Spinal cord (tissue), 10 donors: ENCODE data around the gene TEAD1. TPM values are rescaled to one million over a fixed set of nuclear protein-coding genes. Genes with fewer than 3 reads are reported as not detected.

ENCODE experiments used
- DNase-seq, 6 donors: peaks; one replicate each; pipeline versions ENCODE4 v3.0.0 to v3.0.0-alpha.2; 2013 to 2015; ENCODE audit warnings: low spot score in 6 of 6, low read depth in 4 of 6
- H3K27ac ChIP-seq: one replicate; pipeline ENCODE4 v1.5.1; 2013; ENCODE audit warnings: low read depth, low read length, control low read depth
- H3K27me3 ChIP-seq: one replicate; pipeline ENCODE4 v1.6.1; 2013; ENCODE audit warnings: low read length; ENCODE audit not compliant: control insufficient read depth, insufficient read depth
- H3K36me3 ChIP-seq: one replicate; pipeline ENCODE4 v1.6.1; 2013; ENCODE audit warnings: low read length; ENCODE audit not compliant: control insufficient read depth, insufficient read depth
- H3K4me1 ChIP-seq: one replicate; pipeline ENCODE4 v1.6.1; 2013; ENCODE audit warnings: low read length; ENCODE audit not compliant: control insufficient read depth, insufficient read depth
- H3K4me3 ChIP-seq: one replicate; pipeline ENCODE4 v1.5.1; 2013; ENCODE audit warnings: low read depth, low read length, control low read depth
- H3K9me3 ChIP-seq: one replicate; pipeline ENCODE4 v1.6.1; 2013; ENCODE audit warnings: low read length; ENCODE audit not compliant: control insufficient read depth, insufficient read depth
- WGBS: methylation state at CpG from one replicate; pipeline ENCODE4 v1.1.5; 2013; ENCODE audit warnings: missing lambda C conversion rate; ENCODE audit not compliant: insufficient coverage; 5-methylcytosine and 5-hydroxymethylcytosine counted together
- polyA plus RNA-seq, 2 donors: library from polyadenylated mRNA; unstranded; fragments of 120-200 nt; gene quantifications; one replicate each; pipeline ENCODE4 v1.2.1, GENCODE V29; 2013; ENCODE audit not compliant: insufficient read length in 2 of 2
- total RNA-seq, 2 donors: library from RNA; depleted of rRNA in 1 of 2; stranded (reverse); fragments of 120-200 nt in 1 of 2; fragments of >200 nt in 1 of 2; gene quantifications; one replicate each; pipeline versions ENCODE4 v1.2.3 to v1.2.4, GENCODE V29; 2013 to 2014
- donor health status: healthy.

Gene TEAD1
- total and polyA plus RNA-seq, 4 donors: 39.2 to 70.9 (median 58.7) TPM

- Histone ChIP-seq H3K4me1 (peaks cover 32% of the 10 kb centered on the region), H3K36me3 (no peaks in the 10 kb centered on the region), H3K4me3 (peak overlapping the region; percentile 11), H3K27ac (peak overlapping the region; percentile 88), H3K9me3 (no peaks in the 10 kb centered on the region), H3K27me3 (no peaks in the 10 kb centered on the region)
- WGBS: 5% methylated on average over 6 of the region's 13 CpGs
- peak in 3 of 6 donors; percentile 70 to 92 (median 90) for DNase-seq
These were observed 188.7 kb downstream of the TEAD1 start for GRCh38 chr11:12862696-12863469.

- Histone ChIP-seq H3K36me3 (no peaks in the 10 kb centered on the region), H3K4me3 (no peak overlapping the region), H3K27me3 (no peaks in the 10 kb centered on the region), H3K27ac (peak overlapping the region; percentile 88), H3K4me1 (peaks cover 33% of the 10 kb centered on the region), H3K9me3 (no peaks in the 10 kb centered on the region)
- peak in 2 of 6 donors; percentile 73 to 92 for DNase-seq
- WGBS: 36% methylated on average over 5 of the region's 9 CpGs
These were observed 189.4 kb downstream of the TEAD1 start for GRCh38 chr11:12863605-12864121.

GRCh38 chr11:12864316-12865156 lies 190.3 kb downstream of the TEAD1 start:
- H3K4me3 ChIP-seq: peak overlapping the region; percentile 17
- H3K4me1 ChIP-seq: peaks cover 36% of the 10 kb centered on the region
- no peaks in the 10 kb centered on the region for H3K27me3 ChIP-seq
- 20% methylated on average over 1 of the region's 13 CpGs for WGBS
- no peaks in the 10 kb centered on the region for H3K9me3 ChIP-seq
- no peaks in the 10 kb centered on the region for H3K36me3 ChIP-seq
- peak overlapping the region; percentile 88 for H3K27ac ChIP-seq
- DNase-seq: peak in 4 of 6 donors; percentile 75 to 93 (median 86)

GRCh38 chr11:12865863-12866595 lies 191.8 kb downstream of the TEAD1 start:
- Histone ChIP-seq H3K4me1 (peaks cover 41% of the 10 kb centered on the region), H3K9me3 (no peaks in the 10 kb centered on the region), H3K36me3 (no peaks in the 10 kb centered on the region), H3K4me3 (no peak overlapping the region), H3K27ac (peak overlapping the region; percentile 55), H3K27me3 (no peaks in the 10 kb centered on the region)
- DNase-seq: peak in 2 of 6 donors; percentile 67
- WGBS: no CpG with 5 or more reads among the region's 6 CpGs

- Histone ChIP-seq H3K9me3 (no peaks in the 10 kb centered on the region), H3K4me1 (peaks cover 37% of the 10 kb centered on the region), H3K36me3 (no peaks in the 10 kb centered on the region), H3K27ac (no peak overlapping the region), H3K27me3 (no peaks in the 10 kb centered on the region), H3K4me3 (no peak overlapping the region)
- DNase-seq: no peak
- WGBS: no CpG with 5 or more reads among the region's 2 CpGs
These were observed 193.3 kb downstream of the TEAD1 start for GRCh38 chr11:12867531-12867930.

GRCh38 chr11:12868315-12869073 lies 194.3 kb downstream of the TEAD1 start:
- WGBS: 67% methylated on average over 1 of the region's 3 CpGs
- H3K4me3 ChIP-seq: no peak overlapping the region
- H3K36me3 ChIP-seq: no peaks in the 10 kb centered on the region
- DNase-seq: peak in 1 of 6 donors; percentile 28
- H3K27ac ChIP-seq: no peak overlapping the region
- H3K9me3 ChIP-seq: no peaks in the 10 kb centered on the region
- H3K27me3 ChIP-seq: no peaks in the 10 kb centered on the region
- peaks cover 32% of the 10 kb centered on the region for H3K4me1 ChIP-seq

GRCh38 chr11:12871241-12871640 lies 197.0 kb downstream of the TEAD1 start:
- Histone ChIP-seq H3K27ac (no peak overlapping the region), H3K27me3 (no peaks in the 10 kb centered on the region), H3K4me3 (no peak overlapping the region), H3K36me3 (no peaks in the 10 kb centered on the region), H3K4me1 (peaks cover 17% of the 10 kb centered on the region), H3K9me3 (no peaks in the 10 kb centered on the region)
- WGBS: 67% methylated on average over 1 of the region's 2 CpGs
- peak in 1 of 6 donors; percentile 73 for DNase-seq

GRCh38 chr11:12871788-12872321 lies 197.6 kb downstream of the TEAD1 start:
- H3K4me3 ChIP-seq: no peak overlapping the region
- H3K27ac ChIP-seq: no peak overlapping the region
- DNase-seq: no peak
- H3K36me3 ChIP-seq: no peaks in the 10 kb centered on the region
- no peaks in the 10 kb centered on the region for H3K9me3 ChIP-seq
- 78% methylated on average over 5 of the region's 11 CpGs for WGBS
- no peaks in the 10 kb centered on the region for H3K27me3 ChIP-seq
- H3K4me1 ChIP-seq: peaks cover 17% of the 10 kb centered on the region
